ENCODE results near the gene CFTR.

CFTR gene

GRCh38 chr7:117480055-117480362 lies 184 bp downstream of the CFTR start:
- DNase-seq (ENCODE audit: low spot score), result no peak
- Histone ChIP-seq H3K27ac (ENCODE audit: poor library complexity, severe bottlenecking) (no peak overlapping the region), H3K4me3 (ENCODE audit: severe bottlenecking) (no peak overlapping the region), H3K9me3 (ENCODE audit: severe bottlenecking) (no peaks in the 10 kb centered on the region), H3K27me3 (ENCODE audit: insufficient read depth, poor library complexity, severe bottlenecking) (peaks cover 63% of the 10 kb centered on the region), H3K4me1 (ENCODE audit: insufficient read depth, poor library complexity, severe bottlenecking) (no peaks in the 10 kb centered on the region), H3K36me3 (ENCODE audit: low read depth) (no peaks in the 10 kb centered on the region)
- ATAC-seq (ENCODE audit: low read depth), result no peak
- no peak for TF ChIP-seq CTCF (IDR thresholded peaks at IDR 0.05; ENCODE audit: poor library complexity, severe bottlenecking)

- ATAC-seq (ENCODE audit: low read depth) (no peak), DNase-seq (ENCODE audit: low spot score) (no peak)
- H3K27ac ChIP-seq (ENCODE audit: poor library complexity, severe bottlenecking), result no peak overlapping the region
- H3K36me3 ChIP-seq (ENCODE audit: low read depth), result no peaks in the 10 kb centered on the region
- TF ChIP-seq CTCF (IDR thresholded peaks at IDR 0.05; ENCODE audit: poor library complexity, severe bottlenecking), result no peak
- H3K9me3 ChIP-seq (ENCODE audit: severe bottlenecking), result no peaks in the 10 kb centered on the region
- no peak overlapping the region for H3K4me3 ChIP-seq (ENCODE audit: severe bottlenecking)
- peaks cover 59% of the 10 kb centered on the region for H3K27me3 ChIP-seq (ENCODE audit: insufficient read depth, poor library complexity, severe bottlenecking)
- H3K4me1 ChIP-seq (ENCODE audit: insufficient read depth, poor library complexity, severe bottlenecking), result no peaks in the 10 kb centered on the region
Measured at GRCh38 chr7:117480978-117481377, 1.2 kb downstream of the CFTR start.

GRCh38 chr7:117485118-117485620 lies 5.3 kb downstream of the CFTR start:
- DNase-seq (ENCODE audit: low spot score) (no peak), ATAC-seq (ENCODE audit: low read depth) (no peak)
- no peak for TF ChIP-seq CTCF (IDR thresholded peaks at IDR 0.05; ENCODE audit: poor library complexity, severe bottlenecking)
- no peak overlapping the region for H3K4me3 ChIP-seq (ENCODE audit: severe bottlenecking)
- peaks cover 22% of the 10 kb centered on the region for H3K27me3 ChIP-seq (ENCODE audit: insufficient read depth, poor library complexity, severe bottlenecking)
- H3K9me3 ChIP-seq (ENCODE audit: severe bottlenecking), result no peaks in the 10 kb centered on the region
- no peaks in the 10 kb centered on the region for H3K36me3 ChIP-seq (ENCODE audit: low read depth)
- H3K27ac ChIP-seq (ENCODE audit: poor library complexity, severe bottlenecking), result no peak overlapping the region
- H3K4me1 ChIP-seq (ENCODE audit: insufficient read depth, poor library complexity, severe bottlenecking), result no peaks in the 10 kb centered on the region

GRCh38 chr7:117489016-117489415 lies 9.2 kb downstream of the CFTR start:
- no peak for ATAC-seq (ENCODE audit: low read depth)
- no peak overlapping the region for H3K4me3 ChIP-seq (ENCODE audit: severe bottlenecking)
- DNase-seq (ENCODE audit: low spot score), result no peak
- no peak overlapping the region for H3K27ac ChIP-seq (ENCODE audit: poor library complexity, severe bottlenecking)
- no peaks in the 10 kb centered on the region for H3K9me3 ChIP-seq (ENCODE audit: severe bottlenecking)
- no peak for TF ChIP-seq CTCF (IDR thresholded peaks at IDR 0.05; ENCODE audit: poor library complexity, severe bottlenecking)
- H3K27me3 ChIP-seq (ENCODE audit: insufficient read depth, poor library complexity, severe bottlenecking), result no peaks in the 10 kb centered on the region
- H3K4me1 ChIP-seq (ENCODE audit: insufficient read depth, poor library complexity, severe bottlenecking), result no peaks in the 10 kb centered on the region
- no peaks in the 10 kb centered on the region for H3K36me3 ChIP-seq (ENCODE audit: low read depth)

- Histone ChIP-seq H3K27me3 (ENCODE audit: insufficient read depth, poor library complexity, severe bottlenecking) (no peaks in the 10 kb centered on the region), H3K27ac (ENCODE audit: poor library complexity, severe bottlenecking) (no peak overlapping the region)
- TF ChIP-seq CTCF (IDR thresholded peaks at IDR 0.05; ENCODE audit: poor library complexity, severe bottlenecking), result no peak
Measured at GRCh38 chr7:117489430-117489829, 9.6 kb downstream of the CFTR start.

More at GRCh38 chr7:117489430-117489829, 9.6 kb downstream of the CFTR start:
- no peak for ATAC-seq (ENCODE audit: low read depth)
- Histone ChIP-seq H3K36me3 (ENCODE audit: low read depth) (no peaks in the 10 kb centered on the region), H3K4me3 (ENCODE audit: severe bottlenecking) (no peak overlapping the region), H3K9me3 (ENCODE audit: severe bottlenecking) (no peaks in the 10 kb centered on the region), H3K4me1 (ENCODE audit: insufficient read depth, poor library complexity, severe bottlenecking) (no peaks in the 10 kb centered on the region)
- DNase-seq (ENCODE audit: low spot score), result no peak

Data from RWPE2 (cell line).